IPS-18c (cell line): ENCODE results near the gene SAMD14.
"Not testable (repeated sequence)": the region's sequence is repeated elsewhere in the genome, so short reads cannot be mapped to it uniquely, and the experiment has no call there.

ENCODE experiments used
- H3K4me3 ChIP-seq: 2 replicates; pipeline ENCODE4 v1.7.0; 2013; ENCODE audit warnings: low read depth, mild to moderate bottlenecking, low read length, moderate library complexity; ENCODE audit not compliant: insufficient read depth
- H3K9me3 ChIP-seq: one replicate; pipeline ENCODE4 v1.6.1; 2013; ENCODE audit warnings: mild to moderate bottlenecking, low read length, moderate library complexity; ENCODE audit not compliant: control insufficient read depth, insufficient read depth

The SAMD14 gene

DNA sequence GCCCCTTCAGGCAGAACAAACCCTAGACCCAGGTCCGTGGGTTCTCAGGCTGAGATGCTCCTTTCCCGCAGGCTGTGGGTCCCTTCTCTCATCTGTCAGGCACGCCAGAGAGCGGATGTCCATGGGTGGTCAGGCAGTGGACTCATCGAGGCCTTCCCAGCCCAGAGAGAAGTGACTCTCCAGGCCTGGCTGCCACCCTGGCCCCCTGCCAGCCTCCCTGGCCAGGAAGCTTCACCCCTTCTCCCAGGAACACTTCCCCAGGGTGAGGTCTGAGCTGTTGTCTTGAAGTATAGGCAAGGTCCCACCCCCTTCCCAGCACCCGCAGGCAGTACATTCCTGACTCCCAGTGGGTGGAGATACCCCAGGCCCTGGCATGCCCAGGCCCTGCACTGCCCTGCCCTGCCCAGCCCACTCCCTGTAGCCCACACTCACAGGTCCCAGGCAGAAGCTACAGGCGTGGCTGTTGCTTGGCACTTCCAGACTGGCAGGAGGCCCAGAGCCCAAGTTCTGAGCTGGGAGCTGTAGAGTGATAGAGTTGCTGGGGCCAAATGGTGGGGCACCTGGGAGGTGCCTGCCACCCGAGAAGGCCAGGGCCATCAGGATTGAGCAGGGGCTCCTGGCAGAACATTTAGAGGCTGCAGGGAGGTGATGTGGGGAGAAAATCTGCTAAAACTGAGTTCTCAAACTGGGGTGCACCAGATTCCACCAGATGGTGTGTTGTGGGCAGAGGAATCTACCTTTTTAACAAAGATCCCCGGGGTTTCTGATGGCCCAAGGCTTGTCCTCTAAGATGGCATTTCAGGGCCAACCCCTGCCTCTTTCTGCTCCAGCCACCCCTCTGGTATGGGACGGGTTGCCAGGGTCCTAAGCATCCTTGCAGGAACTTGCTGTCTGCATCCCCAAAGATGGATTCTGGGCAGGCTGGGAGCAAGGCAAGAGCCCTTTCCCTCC is 67.4 kb downstream of the SAMD14 start:
- Histone ChIP-seq H3K4me3 (no peak overlapping the region), H3K9me3 (no peaks in the 10 kb centered on the region)

- not testable (repeated sequence) for H3K4me3 ChIP-seq, H3K9me3 ChIP-seq
Observed at GRCh38 chr17:50061713-50062045, 68.3 kb downstream of the SAMD14 start.

DNA sequence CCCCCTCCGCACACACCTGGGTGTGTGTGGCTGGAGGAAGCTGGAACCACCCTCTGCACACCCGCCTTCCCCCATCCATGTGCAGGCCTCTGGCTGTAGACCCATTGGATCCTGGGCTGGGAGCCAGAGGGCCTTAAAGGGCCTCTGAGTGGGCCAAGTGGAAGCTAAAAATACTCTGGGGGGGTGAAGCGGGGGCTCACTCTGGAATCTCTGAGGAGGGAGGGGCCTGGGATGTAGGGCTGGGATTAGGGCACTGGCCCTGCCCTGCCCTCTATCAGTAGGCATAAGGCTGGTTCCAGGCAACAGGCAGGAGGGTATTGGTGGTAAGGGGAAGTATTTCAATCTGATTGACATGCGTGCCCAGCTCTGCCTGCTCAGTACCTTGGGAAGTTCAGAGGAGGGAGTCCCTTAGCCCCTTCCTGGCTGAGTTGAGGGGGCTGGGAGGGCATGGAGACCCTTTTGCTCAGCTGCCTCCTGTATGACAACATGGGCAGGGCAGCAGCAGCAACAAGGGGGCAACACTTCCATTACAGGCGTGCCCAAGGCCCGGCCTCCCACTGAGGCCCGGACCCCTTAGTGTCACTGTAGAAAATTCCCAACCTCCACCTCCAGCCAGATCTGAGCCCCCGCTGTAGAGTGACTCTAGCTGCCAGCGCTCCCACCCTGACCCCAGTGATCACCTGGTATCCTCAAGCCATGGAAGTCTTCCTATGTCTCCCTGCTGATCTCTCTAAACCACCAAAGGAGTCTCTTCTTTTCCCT is 68.8 kb downstream of the SAMD14 start:
- no peak overlapping the region for H3K4me3 ChIP-seq
- no peaks in the 10 kb centered on the region for H3K9me3 ChIP-seq
